Tibial nerve (tissue), 4 donors: ENCODE measurements around the gene CTXND1. TPM values are rescaled to one million over a fixed set of nuclear protein-coding genes. Genes with fewer than 3 reads are reported as not detected.

Experiments used
- DNase-seq, 2 donors: peaks; one replicate each; pipeline ENCODE4 v3.0.0-alpha.2; 2019; ENCODE audit warnings: low spot score in 2 of 2
- H3K27ac ChIP-seq, 4 donors: fragments of 200-600 bp; sonication (generic) in 3 of 4; one replicate each; pipeline ENCODE4 v1.5.1; 2017 to 2019; ENCODE audit warnings: mild to moderate bottlenecking in 1 of 4
- H3K27me3 ChIP-seq, 2 donors: fragments of 200-600 bp; sonication (generic) in 1 of 2; one replicate each; pipeline versions ENCODE4 v1.5.1 to v1.6.0; 2017 to 2019
- H3K36me3 ChIP-seq, 3 donors: fragments of 200-600 bp; sonication (generic); one replicate each; pipeline ENCODE4 v1.5.1; 2018 to 2019
- H3K4me1 ChIP-seq, 4 donors: fragments of 200-600 bp; sonication (generic) in 3 of 4; one replicate each; pipeline ENCODE4 v1.5.1; 2017 to 2019
- H3K4me3 ChIP-seq, 4 donors: fragments of 200-600 bp; sonication (generic) in 3 of 4; one replicate each; pipeline ENCODE4 v1.5.1; 2017 to 2019; ENCODE audit warnings: mild to moderate bottlenecking in 1 of 4, moderate library complexity in 1 of 4
- H3K9me3 ChIP-seq, 4 donors: fragments of 200-600 bp; sonication (generic) in 3 of 4; one replicate each; pipeline ENCODE4 v1.5.1; 2017 to 2019
- CTCF ChIP-seq, 5 experiments: fragments of 200-600 bp in 3 of 5; fragments of 450-650 bp in 2 of 5; sonication (generic) in 3 of 5; IDR thresholded peaks; one replicate each; pipeline ENCODE4 v1.5.1; 2016 to 2019; ENCODE audit warnings: antibody characterized with exemption in 5 of 5, mild to moderate bottlenecking in 3 of 5, moderate library complexity in 2 of 5
- EP300 ChIP-seq, 2 donors: sonication (generic); formaldehyde crosslinking; IDR thresholded peaks; one replicate each; pipeline ENCODE4 v1.6.1; 2017; ENCODE audit warnings: antibody characterized with exemption in 2 of 2, mild to moderate bottlenecking in 1 of 2
- POLR2A ChIP-seq, 2 donors: fragments of 450-650 bp; IDR thresholded peaks; one replicate each; pipeline ENCODE4 v1.6.1; 2017; ENCODE audit warnings: antibody characterized with exemption in 2 of 2, mild to moderate bottlenecking in 2 of 2, moderate library complexity in 2 of 2
- WGBS, 2 donors: methylation state at CpG; one replicate each; pipeline ENCODE4 v1.1.5; 2018; 5-methylcytosine and 5-hydroxymethylcytosine counted together
- total RNA-seq, 4 donors: library from RNA; depleted of rRNA; stranded (reverse); fragments of >200 nt; gene quantifications; one replicate each; pipeline ENCODE4 v1.1.0, GENCODE V29; 2016

Gene CTXND1
- total RNA-seq, 4 donors from 2014 or later, result 1.8 to 3.7 (median 2.6) TPM

GRCh38 chr15:80228959-80229610, 22.9 kb downstream of the CTXND1 start:
- TF ChIP-seq POLR2A (IDR thresholded peaks at IDR 0.05), result no peak
- no peak for TF ChIP-seq CTCF (IDR thresholded peaks at IDR 0.05)
- TF ChIP-seq EP300 (IDR thresholded peaks at IDR 0.05), result no peak
- Histone ChIP-seq H3K4me1 (no peaks in the 10 kb centered on the region), H3K27ac (no peak overlapping the region), H3K36me3 (no peaks in the 10 kb centered on the region), H3K9me3 (no peaks in the 10 kb centered on the region), H3K4me3 (no peak overlapping the region), H3K27me3 (no peaks in the 10 kb centered on the region)
- DNase-seq, result no peak
- WGBS, 2 donors, result 69 to 75% methylated on average over 7 of the region's 7 CpGs

DNA sequence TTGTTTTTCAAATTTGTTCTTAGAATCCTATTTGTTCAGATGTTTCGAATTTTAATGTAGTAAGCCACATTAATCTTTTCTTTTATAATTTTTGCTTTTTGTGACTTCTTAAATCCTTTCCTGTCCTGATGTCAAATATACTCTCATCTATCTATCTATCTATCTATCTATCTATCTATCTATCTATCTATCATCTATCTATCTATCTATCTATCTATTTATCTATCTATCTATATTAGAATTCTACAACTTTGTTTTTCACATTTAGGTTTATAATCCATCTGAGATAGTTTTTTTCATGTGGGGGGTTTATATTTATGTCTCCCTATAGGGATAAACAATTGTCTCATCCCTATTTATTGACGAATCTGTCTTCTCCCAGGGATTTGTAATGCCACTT, 32.1 kb downstream of the CTXND1 start:
- no peak overlapping the region for H3K4me3 ChIP-seq
- no peak for DNase-seq
- H3K27ac ChIP-seq, result no peak overlapping the region
- no peaks in the 10 kb centered on the region for H3K9me3 ChIP-seq
- TF ChIP-seq EP300 (IDR thresholded peaks at IDR 0.05) (no peak), POLR2A (IDR thresholded peaks at IDR 0.05) (no peak), CTCF (IDR thresholded peaks at IDR 0.05) (no peak)
- no peaks in the 10 kb centered on the region for H3K4me1 ChIP-seq
- 93 to 100% methylated on average over 2 of the region's 2 CpGs for WGBS, 2 donors
- no peaks in the 10 kb centered on the region for H3K36me3 ChIP-seq
- H3K27me3 ChIP-seq, result no peaks in the 10 kb centered on the region

- no peak overlapping the region for H3K4me3 ChIP-seq
- H3K9me3 ChIP-seq, result peaks cover 0 to 11% (median 0%) of the 10 kb centered on the region in 4 donors
- no peaks in the 10 kb centered on the region for H3K36me3 ChIP-seq
- WGBS, 2 donors, result 93 to 96% methylated on average over 4 of the region's 4 CpGs
- no peak for TF ChIP-seq CTCF (IDR thresholded peaks at IDR 0.05)
- no peak for TF ChIP-seq POLR2A (IDR thresholded peaks at IDR 0.05)
- TF ChIP-seq EP300 (IDR thresholded peaks at IDR 0.05), result no peak
- H3K4me1 ChIP-seq, result no peaks in the 10 kb centered on the region
- no peaks in the 10 kb centered on the region for H3K27me3 ChIP-seq
- H3K27ac ChIP-seq, result no peak overlapping the region
- DNase-seq, result no peak
Measured at GRCh38 chr15:80217327-80217900, 34.6 kb downstream of the CTXND1 start.

GRCh38 chr15:80216911-80217310, 35.1 kb downstream of the CTXND1 start:
- 85 to 96% methylated on average over 1 of the region's 1 CpG for WGBS, 2 donors
- DNase-seq, result no peak

More at GRCh38 chr15:80216911-80217310, 35.1 kb downstream of the CTXND1 start:
- H3K4me3 ChIP-seq, result no peak overlapping the region
- no peaks in the 10 kb centered on the region for H3K36me3 ChIP-seq
- no peak overlapping the region for H3K27ac ChIP-seq
- H3K27me3 ChIP-seq, result no peaks in the 10 kb centered on the region
- peaks cover 0 to 11% (median 0%) of the 10 kb centered on the region in 4 donors for H3K9me3 ChIP-seq
- TF ChIP-seq POLR2A (IDR thresholded peaks at IDR 0.05) (no peak), CTCF (IDR thresholded peaks at IDR 0.05) (no peak)
- no peaks in the 10 kb centered on the region for H3K4me1 ChIP-seq
